K562 (cell line): ENCODE results near the gene PHTF2. TPM values are rescaled to one million over a fixed set of nuclear protein-coding genes. Genes with fewer than 3 reads are reported as not detected.

Source experiments
- ADNP ChIP-seq: fragments of 200-800 bp; sonication (Bioruptor generic); IDR thresholded peaks from 2 replicates; pipeline ENCODE4 v1.6.1; 2016; ENCODE audit warnings: missing genetic modification characterization, missing compliant biosample characterization
- ARHGAP35 ChIP-seq: fragments of 450-650 bp; IDR thresholded peaks from 2 replicates; pipeline ENCODE4 v1.6.1; 2018; ENCODE audit not compliant: partially characterized antibody
- ARID3B ChIP-seq: fragments of 250-450 bp; sonication (Bioruptor Pico); IDR thresholded peaks from 2 replicates; pipeline ENCODE4 v1.4.0; 2020; ENCODE audit warnings: borderline replicate concordance
- ATF1 ChIP-seq, 2 experiments: fragments of 450-650 bp in 1 of 2; IDR thresholded peaks; 2 replicates each; pipeline ENCODE4 v1.6.1; 2016; ENCODE audit warnings: missing compliant biosample characterization in 1 of 2, missing genetic modification characterization in 1 of 2
- ATF2 ChIP-seq: sonication (generic); formaldehyde crosslinking; IDR thresholded peaks from 2 replicates; pipeline ENCODE4 v1.8.1; 2022; ENCODE audit warnings: missing genetic modification reagents
- C11orf30 ChIP-seq: fragments of 450-650 bp; IDR thresholded peaks from 2 replicates; pipeline ENCODE4 v1.6.1; 2016; ENCODE audit warnings: low read depth, mild to moderate bottlenecking
- CBFA2T2 ChIP-seq: fragments of 450-650 bp; conservative IDR thresholded peaks from 2 replicates; pipeline ENCODE4 v1.6.1; 2017; ENCODE audit warnings: mild to moderate bottlenecking
- CHAMP1 ChIP-seq: fragments of 450-650 bp; IDR thresholded peaks from 2 replicates; pipeline ENCODE4 v1.6.1; 2016; ENCODE audit warnings: mild to moderate bottlenecking
- GMEB1 ChIP-seq: fragments of 250-450 bp; sonication (Bioruptor Pico); IDR thresholded peaks from 2 replicates; pipeline ENCODE4 v1.4.0; 2020; ENCODE audit warnings: mild to moderate bottlenecking
- HDAC1 ChIP-seq, 2 experiments: fragments of 450-650 bp; IDR thresholded peaks; 2 replicates each; pipeline ENCODE4 v1.6.1; 2016 to 2017; ENCODE audit warnings: inconsistent platforms in 1 of 2, mild to moderate bottlenecking in 1 of 2, moderate library complexity in 1 of 2
- KDM4B ChIP-seq, 2 experiments: fragments of 450-650 bp in 1 of 2; sonication (generic) in 1 of 2; IDR thresholded peaks; 2 replicates each; pipeline ENCODE4 v1.6.1; 2016 to 2017; ENCODE audit warnings: borderline replicate concordance in 2 of 2, antibody characterized with exemption in 1 of 2, low read depth in 1 of 2, mild to moderate bottlenecking in 1 of 2
- LEF1 ChIP-seq: fragments of 450-650 bp; IDR thresholded peaks from 2 replicates; pipeline ENCODE4 v1.6.1; 2016; ENCODE audit warnings: mild to moderate bottlenecking
- MAFG ChIP-seq: fragments of 450-650 bp; conservative IDR thresholded peaks from 2 replicates; pipeline ENCODE4 v1.6.1; 2016; ENCODE audit warnings: missing genetic modification characterization, missing compliant biosample characterization
- MCM7 ChIP-seq, 2 experiments: fragments of 450-650 bp; IDR thresholded peaks; 2 replicates each; pipeline ENCODE4 v1.6.1; 2016 to 2018
- NCOR1 ChIP-seq: fragments of 450-650 bp; IDR thresholded peaks from 2 replicates; pipeline ENCODE4 v1.6.1; 2016; ENCODE audit warnings: mild to moderate bottlenecking, moderate library complexity
- NFATC3 ChIP-seq: fragments of 450-650 bp; IDR thresholded peaks from 2 replicates; pipeline ENCODE4 v1.6.1; 2017; ENCODE audit warnings: mild to moderate bottlenecking
- NFIC ChIP-seq: fragments of 450-650 bp; IDR thresholded peaks from 2 replicates; pipeline ENCODE4 v1.6.1; 2017; ENCODE audit warnings: mild to moderate bottlenecking, inconsistent platforms
- PCBP2 ChIP-seq: fragments of 200-400 bp; formaldehyde crosslinking; IDR thresholded peaks from 2 replicates; pipeline ENCODE4 v1.6.1; 2018; ENCODE audit warnings: low read length, low read depth, mild to moderate bottlenecking, moderate library complexity; ENCODE audit not compliant: poor library complexity, severe bottlenecking
- POLR2H ChIP-seq: IDR thresholded peaks from 2 replicates; pipeline ENCODE4 v1.6.1; 2016; ENCODE audit warnings: missing genetic modification characterization, low read depth, mild to moderate bottlenecking, control low read depth, missing compliant biosample characterization, moderate library complexity
- RAD21 ChIP-seq, 2 experiments: fragments of 250-450 bp in 1 of 2; fragments of 450-650 bp in 1 of 2; sonication (Bioruptor Pico) in 1 of 2; formaldehyde crosslinking in 1 of 2; IDR thresholded peaks in 1 of 2; conservative IDR thresholded peaks in 1 of 2; 2 replicates each; pipeline versions ENCODE4 v1.4.0 to v1.8.0; 2020 to 2022; ENCODE audit warnings: mild to moderate bottlenecking in 2 of 2, moderate library complexity in 1 of 2
- SMARCB1 ChIP-seq: IDR thresholded peaks from 2 replicates; pipeline ENCODE4 v1.6.1; 2011; ENCODE audit warnings: improper control_type of control experiment, low read depth; ENCODE audit not compliant: insufficient read length
- TFAP4 ChIP-seq: sonication (generic); formaldehyde crosslinking; IDR thresholded peaks from 2 replicates; pipeline ENCODE4 v1.8.0; 2022; ENCODE audit warnings: missing genetic modification reagents, mild to moderate bottlenecking, moderate library complexity, borderline replicate concordance
- polyA plus RNA-seq, 8 experiments: library from polyadenylated mRNA; depleted of rRNA in 4 of 8; stranded (reverse) in 5 of 8; unstranded in 3 of 8; fragments of >200 nt; fragmentation: Nextera tagmentation in 2 of 8; fragmentation: Illumina TruSeq in 1 of 8; extraction: Ambion mirVana in 2 of 8; extraction: Trizol in 1 of 8; gene quantifications; 2 replicates each; pipeline versions ENCODE4 v1.2.1 to v1.2.3, GENCODE V29; 2011 to 2014; ENCODE audit warnings: inconsistent platforms in 1 of 8, missing spikeins in 1 of 8
- total RNA-seq, 7 experiments: library from RNA; depleted of rRNA in 6 of 7; stranded (reverse); fragments of >200 nt in 6 of 7; fragmentation: Illumina TruSeq in 2 of 7; extraction: Trizol in 2 of 7; gene quantifications; 2 replicates each; pipeline versions ENCODE4 v1.2.1 to v1.2.3, GENCODE V29; 2011 to 2021; ENCODE audit warnings: low replicate concordance in 1 of 7

PHTF2 gene
- total and polyA plus RNA-seq, 9 of the 15 experiments (the other 6 are each of a cell fraction or from before 2014, with no cell fraction given), result 17.9 to 43.6 (median 25.4) TPM

GRCh38 chr7:77822269-77822668 is 23.7 kb downstream of the PHTF2 start (continued):
- no peak for TF ChIP-seq POLR2H
- TF ChIP-seq TFAP4 (CRISPR knock-in tag), result peak; percentile 53
- TF ChIP-seq SMARCB1, result no peak
- TF ChIP-seq MCM7 (IDR thresholded peaks at IDR 0.05), result no peak
- TF ChIP-seq MAFG (tag), result no peak
- TF ChIP-seq GMEB1 (CRISPR knock-in tag), result no peak
- no peak for TF ChIP-seq KDM4B (IDR thresholded peaks at IDR 0.05; ENCODE audit: borderline replicate concordance in 2 of 2, low read depth in 1 of 2)
- no peak for TF ChIP-seq PCBP2
- TF ChIP-seq ATF1 (CRISPR knock-in tag; IDR thresholded peaks at IDR 0.05), result no peak
- no peak for TF ChIP-seq ATF1 (tag; IDR thresholded peaks at IDR 0.05)
- TF ChIP-seq ATF2 (CRISPR knock-in tag), result no peak
- peak; percentile 97 for TF ChIP-seq NFIC
- TF ChIP-seq RAD21 (CRISPR knock-in tag; conservative IDR thresholded peaks at IDR 0.05 in 1 of 2, IDR thresholded peaks at IDR 0.05 in 1 of 2), result peak in 1 of 2 experiments; percentile 20; a peak in 1 of 4 replicates
- TF ChIP-seq NFATC3, result no peak
- TF ChIP-seq LEF1, result no peak
- TF ChIP-seq ARID3B (CRISPR knock-in tag), result no peak
- no peak for TF ChIP-seq C11orf30
- TF ChIP-seq CBFA2T2, result peak; percentile 75
- no peak for TF ChIP-seq ADNP (tag)
- no peak for TF ChIP-seq ARHGAP35
- 0 out of 4 replicates have a peak, but pooled peaks of 1 of the 2 experiments have one; percentile 30 for TF ChIP-seq HDAC1 (IDR thresholded peaks at IDR 0.05)
- TF ChIP-seq CHAMP1, result peak; percentile 71; the same call in 1 of the 2 replicates
- peak; percentile 61; the same call in 1 of the 2 replicates for TF ChIP-seq NCOR1
